HepG2 (cell line): ENCODE measurements around the gene SYNDIG1. TPM values are rescaled to one million over a fixed set of nuclear protein-coding genes. Genes with fewer than 3 reads are reported as not detected.

Experiments used
- ATAC-seq: fragments of 200-7000 bp; cut with Tn5 transposase; 3 replicates; pipeline ENCODE4 v1.9.1; 2020; ENCODE audit warnings: mild to moderate bottlenecking, moderate library complexity
- BruUV-seq: library from RNA; stranded (reverse); fragments of 400-500 nt; replicated peaks from 2 replicates; lab custom pipeline; 2021; lab: Mats Ljungman, UMichigan
- CTCF ChIA-PET: fragments of 300-600 bp; formaldehyde crosslinking; extraction: SDS; loops from one replicate; lab custom pipeline; 2021; ENCODE audit warnings: low total read pairs, inconsistent platforms, low intra/inter-chr PET ratio; lab: Yijun Ruan, JAX
- POLR2A ChIA-PET: fragments of 350-600 bp; sonication (Branson Sonifier 250); formaldehyde crosslinking; loops from one replicate; lab custom pipeline; 2020; ENCODE audit warnings: antibody characterized with exemption, inconsistent platforms; lab: Yijun Ruan, JAX
- DNase-seq: peaks from one replicate; pipeline ENCODE4 v3.0.0-alpha.2; 2015; ENCODE audit warnings: low spot score
- FAIRE-seq: peaks from 3 replicates; lab custom pipeline; 2011; peaks lifted over from hg19 to GRCh38; lab: Jason Lieb, UNC
- H2AFZ ChIP-seq: one replicate; pipeline ENCODE4 v1.6.1; 2011; ENCODE audit warnings: low read length, inconsistent platforms
- H3K27ac ChIP-seq: fragments of 300-600 bp; 3 replicates; pipeline ENCODE4 v1.8.0; 2011; ENCODE audit warnings: mixed run types, mild to moderate bottlenecking, mixed read lengths, low read length, inconsistent platforms; ENCODE audit not compliant: insufficient read depth; ENCODE audit errors: extremely low read length
- H3K27me3 ChIP-seq, 2 experiments: fragments of 200-600 bp in 1 of 2; 2 replicates in 1 of 2; 3 replicates in 1 of 2; pipeline versions ENCODE4 v1.6.0 to v1.8.0; 2011; ENCODE audit warnings: low read length in 2 of 2, mild to moderate bottlenecking in 2 of 2, moderate library complexity in 2 of 2, inconsistent platforms in 1 of 2; ENCODE audit not compliant: insufficient read depth in 2 of 2, control insufficient read depth in 1 of 2
- H3K36me3 ChIP-seq, 2 experiments: fragments of 200-600 bp in 1 of 2; replicated peaks in 1 of 2; 2 replicates in 1 of 2; 3 replicates in 1 of 2; pipeline versions ENCODE4 v1.5.1 to v1.8.0; 2011; ENCODE audit warnings: low read length in 2 of 2, inconsistent platforms in 1 of 2; ENCODE audit not compliant: insufficient read depth in 2 of 2, control insufficient read depth in 1 of 2
- H3K4me1 ChIP-seq: 2 replicates; pipeline ENCODE4 v1.5.1; 2012; ENCODE audit warnings: low read length, inconsistent platforms; ENCODE audit not compliant: insufficient read depth
- H3K4me2 ChIP-seq: 2 replicates; pipeline ENCODE4 v1.6.0; 2011; ENCODE audit warnings: low read depth, low read length, inconsistent platforms
- H3K4me3 ChIP-seq, 3 experiments: fragments of 200-600 bp in 1 of 3; sonication (generic), shearing (Covaris generic) in 1 of 3; replicated peaks in 1 of 3; 2 replicates each; pipeline ENCODE4 v1.5.1; 2011 to 2016; ENCODE audit warnings: low read length in 3 of 3, inconsistent platforms in 2 of 3, low read depth in 2 of 3, mild to moderate bottlenecking in 2 of 3, control low read depth in 1 of 3, mixed read lengths in 1 of 3; ENCODE audit not compliant: insufficient read depth in 1 of 3
- H3K79me2 ChIP-seq: one replicate; pipeline ENCODE4 v1.6.1; 2011; ENCODE audit warnings: low read length, inconsistent platforms; ENCODE audit not compliant: insufficient read depth
- H3K9ac ChIP-seq: 2 replicates; pipeline ENCODE4 v1.6.0; 2011; ENCODE audit warnings: mild to moderate bottlenecking, low read depth, low read length, inconsistent platforms; ENCODE audit not compliant: insufficient read depth
- H3K9me3 ChIP-seq: 2 replicates; pipeline ENCODE4 v1.5.1; 2012; ENCODE audit warnings: mild to moderate bottlenecking, low read length
- H4K20me1 ChIP-seq: 2 replicates; pipeline ENCODE4 v1.6.0; 2011; ENCODE audit warnings: inconsistent platforms, mild to moderate bottlenecking, low read length, moderate library complexity; ENCODE audit not compliant: insufficient read depth
- ERF ChIP-seq: IDR thresholded peaks from 2 replicates; pipeline ENCODE4 v1.6.1; 2018; ENCODE audit warnings: missing biosample characterization, missing genetic modification reagents
- GATAD1 ChIP-seq: IDR thresholded peaks from 2 replicates; pipeline ENCODE4 v1.6.1; 2016; ENCODE audit warnings: missing genetic modification reagents, missing compliant biosample characterization
- HES4 ChIP-seq: sonication (generic); formaldehyde crosslinking; IDR thresholded peaks from 2 replicates; pipeline ENCODE4 v1.9.0; 2021; ENCODE audit warnings: mild to moderate bottlenecking, missing genetic modification reagents, borderline replicate concordance
- HMGA1 ChIP-seq: sonication (generic); formaldehyde crosslinking; conservative IDR thresholded peaks from 2 replicates; pipeline ENCODE4 v1.4.0; 2020; ENCODE audit warnings: missing genetic modification reagents
- ISL2 ChIP-seq: sonication (generic); formaldehyde crosslinking; IDR thresholded peaks from 2 replicates; pipeline ENCODE4 v1.5.0; 2020; ENCODE audit warnings: missing genetic modification reagents
- KAT7 ChIP-seq: IDR thresholded peaks from 2 replicates; pipeline ENCODE4 v1.6.1; 2018; ENCODE audit warnings: borderline replicate concordance, missing compliant biosample characterization
- MXD3 ChIP-seq: IDR thresholded peaks from 2 replicates; pipeline ENCODE4 v1.6.1; 2016; ENCODE audit warnings: mild to moderate bottlenecking, missing biosample characterization, missing genetic modification reagents
- PREB ChIP-seq: sonication (generic); formaldehyde crosslinking; IDR thresholded peaks from 2 replicates; pipeline ENCODE4 v1.4.0; 2020; ENCODE audit warnings: missing genetic modification reagents
- PTBP1 ChIP-seq: fragments of 200-400 bp; formaldehyde crosslinking; IDR thresholded peaks from 2 replicates; pipeline ENCODE4 v1.6.1; 2018; ENCODE audit warnings: low read length, low read depth; ENCODE audit not compliant: poor library complexity, severe bottlenecking
- RFX5 ChIP-seq: IDR thresholded peaks from 2 replicates; pipeline ENCODE4 v1.6.1; 2011; ENCODE audit warnings: low read depth, low read length, improper control_type of control experiment
- RFXAP ChIP-seq: sonication (generic); formaldehyde crosslinking; IDR thresholded peaks from 2 replicates; pipeline ENCODE4 v1.4.0; 2020; ENCODE audit warnings: missing genetic modification reagents, borderline replicate concordance
- ZBTB7A ChIP-seq: sonication (generic); formaldehyde crosslinking; IDR thresholded peaks from 2 replicates; pipeline ENCODE4 v1.8.0; 2022; ENCODE audit warnings: mild to moderate bottlenecking, missing genetic modification reagents
- ZFP82 ChIP-seq: sonication (generic); formaldehyde crosslinking; IDR thresholded peaks from 2 replicates; pipeline ENCODE4 v1.5.1; 2020; ENCODE audit warnings: mild to moderate bottlenecking, missing genetic modification reagents, borderline replicate concordance
- ZNF543 ChIP-seq: sonication (generic); formaldehyde crosslinking; IDR thresholded peaks from 2 replicates; pipeline ENCODE4 v1.4.0; 2020; ENCODE audit warnings: mild to moderate bottlenecking, missing genetic modification reagents
- ZNF639 ChIP-seq: conservative IDR thresholded peaks from 2 replicates; pipeline ENCODE4 v1.6.1; 2018; ENCODE audit warnings: missing genetic modification reagents
- ZNF839 ChIP-seq: sonication (generic); formaldehyde crosslinking; IDR thresholded peaks from 2 replicates; pipeline ENCODE4 v1.4.0; 2020; ENCODE audit warnings: missing genetic modification reagents, mild to moderate bottlenecking, borderline replicate concordance
- WGBS: methylation state at CpG from one replicate; pipeline ENCODE4 v1.1.6; 2017; ENCODE audit warnings: low lambda C conversion rate; 5-methylcytosine and 5-hydroxymethylcytosine counted together
- in situ Hi-C: cut with HindIII; loops from 2 replicates; pipeline ENCODE4 v1.10.0; 2017; ENCODE audit warnings: low pct_unique_long_range_greater_than_20kb; ENCODE audit not compliant: extremely low pct_ligation_motif_present
- intact Hi-C: fragments of 100-400 bp; cut with micrococcal nuclease; formaldehyde crosslinking; loops from one replicate; pipeline ENCODE4 v1.10.0; 2022; ENCODE audit not compliant: unreplicated experiment
- polyA plus RNA-seq, 8 experiments: library from polyadenylated mRNA; depleted of rRNA in 3 of 8; stranded (reverse) in 7 of 8; unstranded in 1 of 8; fragments of >200 nt; fragmentation: Illumina TruSeq in 4 of 8; extraction: Trizol in 4 of 8; gene quantifications; 2 replicates each; pipeline versions ENCODE4 v1.2.1 to v1.2.3, GENCODE V29; 2011 to 2016; ENCODE audit warnings: low read depth in 4 of 8, missing spikeins in 1 of 8, mixed read lengths in 1 of 8; ENCODE audit not compliant: insufficient read depth in 1 of 8
- total RNA-seq, 5 experiments: library from RNA; depleted of rRNA; stranded (reverse); fragments of >200 nt; fragmentation: Illumina TruSeq; extraction: Trizol; gene quantifications; 2 replicates each; pipeline ENCODE4 v1.2.3, GENCODE V29; 2016; ENCODE audit warnings: low read depth in 1 of 5
- TF ChIP-seq, protein P1 (sequence below): sonication (generic); formaldehyde crosslinking; conservative IDR thresholded peaks from 2 replicates; pipeline ENCODE4 v1.8.0; 2022; ENCODE audit warnings: missing genetic modification reagents
- TF ChIP-seq, protein P2 (sequence below): sonication (generic); formaldehyde crosslinking; IDR thresholded peaks from 2 replicates; pipeline ENCODE4 v1.8.0; 2022; ENCODE audit warnings: missing genetic modification reagents, mild to moderate bottlenecking, moderate library complexity, borderline replicate concordance

SYNDIG1 gene
- total and polyA plus RNA-seq, 2 of the 13 experiments (the other 11 are each of a cell fraction or from before 2014, with no cell fraction given) = not detected

- Histone ChIP-seq H3K4me3 (no peak overlapping the region), H2AFZ (no peak overlapping the region), H3K4me2 (no peak overlapping the region), H3K4me1 (no peaks in the 10 kb centered on the region), H4K20me1 (no peaks in the 10 kb centered on the region), H3K27me3 (peaks cover 0 to 20% of the 10 kb centered on the region in 2 experiments; a peak in 2 of 5 replicates), H3K79me2 (no peaks in the 10 kb centered on the region), H3K9ac (no peak overlapping the region), H3K9me3 (no peaks in the 10 kb centered on the region), H3K36me3 (no peaks in the 10 kb centered on the region), H3K27ac (no peak overlapping the region)
- ChIA-PET CTCF (no interaction called here), POLR2A (no interaction called here)
- intact Hi-C loops = no loop called here
- ATAC-seq = no peak
- TF ChIP-seq ZBTB7A = no peak
- TF ChIP-seq ZNF639 (CRISPR knock-in tag) = no peak
- TF ChIP-seq HES4 (CRISPR knock-in tag) = no peak
- no peak for TF ChIP-seq RFXAP (CRISPR knock-in tag)
- TF ChIP-seq MXD3 (CRISPR knock-in tag) = no peak
- TF ChIP-seq KAT7 (CRISPR knock-in tag) = no peak
- no peak for TF ChIP-seq GATAD1 (CRISPR knock-in tag)
- no peak for TF ChIP-seq ISL2
- TF ChIP-seq ZNF543 = no peak
- TF ChIP-seq PREB (CRISPR knock-in tag) = no peak
- no peak for TF ChIP-seq RFX5
- no peak for TF ChIP-seq ZFP82
- TF ChIP-seq, protein P1, sequence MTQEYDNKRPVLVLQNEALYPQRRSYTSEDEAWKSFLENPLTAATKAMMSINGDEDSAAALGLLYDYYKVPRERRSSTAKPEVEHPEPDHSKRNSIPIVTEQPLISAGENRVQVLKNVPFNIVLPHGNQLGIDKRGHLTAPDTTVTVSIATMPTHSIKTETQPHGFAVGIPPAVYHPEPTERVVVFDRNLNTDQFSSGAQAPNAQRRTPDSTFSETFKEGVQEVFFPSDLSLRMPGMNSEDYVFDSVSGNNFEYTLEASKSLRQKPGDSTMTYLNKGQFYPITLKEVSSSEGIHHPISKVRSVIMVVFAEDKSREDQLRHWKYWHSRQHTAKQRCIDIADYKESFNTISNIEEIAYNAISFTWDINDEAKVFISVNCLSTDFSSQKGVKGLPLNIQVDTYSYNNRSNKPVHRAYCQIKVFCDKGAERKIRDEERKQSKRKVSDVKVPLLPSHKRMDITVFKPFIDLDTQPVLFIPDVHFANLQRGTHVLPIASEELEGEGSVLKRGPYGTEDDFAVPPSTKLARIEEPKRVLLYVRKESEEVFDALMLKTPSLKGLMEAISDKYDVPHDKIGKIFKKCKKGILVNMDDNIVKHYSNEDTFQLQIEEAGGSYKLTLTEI = no peak
- TF ChIP-seq, protein P2, sequence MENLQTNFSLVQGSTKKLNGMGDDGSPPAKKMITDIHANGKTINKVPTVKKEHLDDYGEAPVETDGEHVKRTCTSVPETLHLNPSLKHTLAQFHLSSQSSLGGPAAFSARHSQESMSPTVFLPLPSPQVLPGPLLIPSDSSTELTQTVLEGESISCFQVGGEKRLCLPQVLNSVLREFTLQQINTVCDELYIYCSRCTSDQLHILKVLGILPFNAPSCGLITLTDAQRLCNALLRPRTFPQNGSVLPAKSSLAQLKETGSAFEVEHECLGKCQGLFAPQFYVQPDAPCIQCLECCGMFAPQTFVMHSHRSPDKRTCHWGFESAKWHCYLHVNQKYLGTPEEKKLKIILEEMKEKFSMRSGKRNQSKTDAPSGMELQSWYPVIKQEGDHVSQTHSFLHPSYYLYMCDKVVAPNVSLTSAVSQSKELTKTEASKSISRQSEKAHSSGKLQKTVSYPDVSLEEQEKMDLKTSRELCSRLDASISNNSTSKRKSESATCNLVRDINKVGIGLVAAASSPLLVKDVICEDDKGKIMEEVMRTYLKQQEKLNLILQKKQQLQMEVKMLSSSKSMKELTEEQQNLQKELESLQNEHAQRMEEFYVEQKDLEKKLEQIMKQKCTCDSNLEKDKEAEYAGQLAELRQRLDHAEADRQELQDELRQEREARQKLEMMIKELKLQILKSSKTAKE (CRISPR knock-in tag) = no peak
- TF ChIP-seq PTBP1 = no peak
- TF ChIP-seq ZNF839 (CRISPR knock-in tag) = no peak
- TF ChIP-seq ERF (CRISPR knock-in tag) = no peak
- TF ChIP-seq HMGA1 (CRISPR knock-in tag) = no peak
- in situ Hi-C loops = no loop called here
- DNase-seq = no peak
- no TSS peak for BruUV-seq
- FAIRE-seq = no peak
- WGBS = 17% methylated on average over 8 of the region's 11 CpGs
Observed at GRCh38 chr20:24450624-24451376, 18.6 kb upstream of the SYNDIG1 start.
